ENCODE results near the gene NFATC2IP. TPM values are rescaled to one million over a fixed set of nuclear protein-coding genes. Genes with fewer than 3 reads are reported as not detected.

Gene NFATC2IP
- total and polyA plus RNA-seq, 2 of the 13 experiments (the other 11 are each of a cell fraction or from before 2014, with no cell fraction given): 32.1 to 48.5 TPM

GRCh38 chr16:28930203-28930602, 20.5 kb upstream of the NFATC2IP start:
- ChIA-PET POLR2A (no interaction called here), CTCF (ENCODE audit: low intra/inter-chr PET ratio, low total read pairs) (no interaction called here)
- DNase-seq (ENCODE audit: low spot score) (no peak), ATAC-seq (no peak), FAIRE-seq (no peak)
- H3K27me3 ChIP-seq (ENCODE audit: control insufficient read depth in 1 of 2, insufficient read depth in 2 of 2, low read length in 2 of 2): no peaks in the 10 kb centered on the region
- BruUV-seq (replicated peaks): no TSS peak
- H4K20me1 ChIP-seq (ENCODE audit: insufficient read depth, low read length): no peaks in the 10 kb centered on the region
- intact Hi-C loops (cut with micrococcal nuclease; ENCODE audit: unreplicated experiment) (no loop called here), in situ Hi-C loops (cut with HindIII; ENCODE audit: extremely low pct_ligation_motif_present, low pct_unique_long_range_greater_than_20kb) (no loop called here)
- H3K9me3 ChIP-seq (ENCODE audit: low read length): no peaks in the 10 kb centered on the region
- no peak overlapping the region for H3K9ac ChIP-seq (ENCODE audit: insufficient read depth, low read depth, low read length)
- no peaks in the 10 kb centered on the region for H3K36me3 ChIP-seq (replicated peaks in 1 of 2; ENCODE audit: control insufficient read depth in 1 of 2, insufficient read depth in 2 of 2, low read length in 2 of 2)
- peaks cover 64% of the 10 kb centered on the region for H3K4me1 ChIP-seq (ENCODE audit: insufficient read depth, low read length)
- H3K27ac ChIP-seq (ENCODE audit: extremely low read length, insufficient read depth, low read length): no peak overlapping the region
- no peak overlapping the region for H3K4me2 ChIP-seq (ENCODE audit: low read depth, low read length)
- WGBS (ENCODE audit: low lambda C conversion rate): 35% methylated on average over 3 of the region's 3 CpGs
- TF ChIP-seq, protein P1, sequence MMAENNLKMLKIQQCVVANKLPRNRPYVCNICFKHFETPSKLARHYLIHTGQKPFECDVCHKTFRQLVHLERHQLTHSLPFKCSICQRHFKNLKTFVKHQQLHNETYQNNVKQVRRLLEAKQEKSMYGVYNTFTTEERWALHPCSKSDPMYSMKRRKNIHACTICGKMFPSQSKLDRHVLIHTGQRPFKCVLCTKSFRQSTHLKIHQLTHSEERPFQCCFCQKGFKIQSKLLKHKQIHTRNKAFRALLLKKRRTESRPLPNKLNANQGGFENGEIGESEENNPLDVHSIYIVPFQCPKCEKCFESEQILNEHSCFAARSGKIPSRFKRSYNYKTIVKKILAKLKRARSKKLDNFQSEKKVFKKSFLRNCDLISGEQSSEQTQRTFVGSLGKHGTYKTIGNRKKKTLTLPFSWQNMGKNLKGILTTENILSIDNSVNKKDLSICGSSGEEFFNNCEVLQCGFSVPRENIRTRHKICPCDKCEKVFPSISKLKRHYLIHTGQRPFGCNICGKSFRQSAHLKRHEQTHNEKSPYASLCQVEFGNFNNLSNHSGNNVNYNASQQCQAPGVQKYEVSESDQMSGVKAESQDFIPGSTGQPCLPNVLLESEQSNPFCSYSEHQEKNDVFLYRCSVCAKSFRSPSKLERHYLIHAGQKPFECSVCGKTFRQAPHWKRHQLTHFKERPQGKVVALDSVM (CRISPR knock-in tag; IDR thresholded peaks at IDR 0.05): no peak
- peak; percentile 66 for TF ChIP-seq ZMYM3 (CRISPR knock-in tag; IDR thresholded peaks at IDR 0.05)
- no peak overlapping the region for H2AFZ ChIP-seq (ENCODE audit: low read length)
- H3K79me2 ChIP-seq (ENCODE audit: insufficient read depth, low read length): no peaks in the 10 kb centered on the region
- no peak overlapping the region for H3K4me3 ChIP-seq (replicated peaks in 1 of 3; ENCODE audit: insufficient read depth in 1 of 3, low read depth in 2 of 3, low read length in 3 of 3)

DNA sequence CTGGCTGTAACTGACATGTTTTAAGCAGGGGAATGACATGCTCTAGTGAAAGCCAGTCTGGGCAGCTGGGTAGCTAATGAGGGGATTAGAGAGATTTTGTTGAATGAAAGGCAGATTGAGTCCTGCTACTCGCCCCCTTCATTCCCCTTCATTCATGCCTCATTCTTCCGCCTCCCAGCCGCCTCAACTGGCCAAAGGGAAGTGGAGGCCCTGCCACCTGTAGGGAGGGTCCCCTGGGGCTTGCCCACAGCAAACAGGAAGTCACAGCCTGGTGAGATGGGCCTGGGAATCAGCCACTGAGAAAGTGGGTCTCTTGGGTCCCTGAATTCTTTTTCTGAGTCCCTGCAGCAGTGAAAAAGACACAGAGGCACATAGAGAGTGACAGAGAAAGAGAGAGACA, 20.1 kb upstream of the NFATC2IP start:
- FAIRE-seq: no peak
- Histone ChIP-seq H2AFZ (ENCODE audit: low read length) (no peak overlapping the region), H3K27me3 (ENCODE audit: control insufficient read depth in 1 of 2, insufficient read depth in 2 of 2, low read length in 2 of 2) (no peaks in the 10 kb centered on the region), H3K9ac (ENCODE audit: insufficient read depth, low read depth, low read length) (no peak overlapping the region), H4K20me1 (ENCODE audit: insufficient read depth, low read length) (no peaks in the 10 kb centered on the region), H3K36me3 (replicated peaks in 1 of 2; ENCODE audit: control insufficient read depth in 1 of 2, insufficient read depth in 2 of 2, low read length in 2 of 2) (no peaks in the 10 kb centered on the region), H3K4me2 (ENCODE audit: low read depth, low read length) (no peak overlapping the region), H3K79me2 (ENCODE audit: insufficient read depth, low read length) (no peaks in the 10 kb centered on the region), H3K9me3 (ENCODE audit: low read length) (no peaks in the 10 kb centered on the region), H3K27ac (ENCODE audit: extremely low read length, insufficient read depth, low read length) (no peak overlapping the region), H3K4me1 (ENCODE audit: insufficient read depth, low read length) (peaks cover 68% of the 10 kb centered on the region), H3K4me3 (replicated peaks in 1 of 3; ENCODE audit: insufficient read depth in 1 of 3, low read depth in 2 of 3, low read length in 3 of 3) (no peak overlapping the region)
- BruUV-seq (replicated peaks): no TSS peak
- ChIA-PET POLR2A (no interaction called here), CTCF (ENCODE audit: low intra/inter-chr PET ratio, low total read pairs) (no interaction called here)
- DNase-seq (ENCODE audit: low spot score): no peak
- in situ Hi-C loops (cut with HindIII; ENCODE audit: extremely low pct_ligation_motif_present, low pct_unique_long_range_greater_than_20kb) (no loop called here), intact Hi-C loops (cut with micrococcal nuclease; ENCODE audit: unreplicated experiment) (no loop called here)
- WGBS (ENCODE audit: low lambda C conversion rate): 56% methylated on average over 3 of the region's 3 CpGs
- TF ChIP-seq ZNF280D (CRISPR knock-in tag; IDR thresholded peaks at IDR 0.05) (no peak), DR1 (CRISPR knock-in tag; IDR thresholded peaks at IDR 0.05) (no peak)
- TF ChIP-seq, protein P2, sequence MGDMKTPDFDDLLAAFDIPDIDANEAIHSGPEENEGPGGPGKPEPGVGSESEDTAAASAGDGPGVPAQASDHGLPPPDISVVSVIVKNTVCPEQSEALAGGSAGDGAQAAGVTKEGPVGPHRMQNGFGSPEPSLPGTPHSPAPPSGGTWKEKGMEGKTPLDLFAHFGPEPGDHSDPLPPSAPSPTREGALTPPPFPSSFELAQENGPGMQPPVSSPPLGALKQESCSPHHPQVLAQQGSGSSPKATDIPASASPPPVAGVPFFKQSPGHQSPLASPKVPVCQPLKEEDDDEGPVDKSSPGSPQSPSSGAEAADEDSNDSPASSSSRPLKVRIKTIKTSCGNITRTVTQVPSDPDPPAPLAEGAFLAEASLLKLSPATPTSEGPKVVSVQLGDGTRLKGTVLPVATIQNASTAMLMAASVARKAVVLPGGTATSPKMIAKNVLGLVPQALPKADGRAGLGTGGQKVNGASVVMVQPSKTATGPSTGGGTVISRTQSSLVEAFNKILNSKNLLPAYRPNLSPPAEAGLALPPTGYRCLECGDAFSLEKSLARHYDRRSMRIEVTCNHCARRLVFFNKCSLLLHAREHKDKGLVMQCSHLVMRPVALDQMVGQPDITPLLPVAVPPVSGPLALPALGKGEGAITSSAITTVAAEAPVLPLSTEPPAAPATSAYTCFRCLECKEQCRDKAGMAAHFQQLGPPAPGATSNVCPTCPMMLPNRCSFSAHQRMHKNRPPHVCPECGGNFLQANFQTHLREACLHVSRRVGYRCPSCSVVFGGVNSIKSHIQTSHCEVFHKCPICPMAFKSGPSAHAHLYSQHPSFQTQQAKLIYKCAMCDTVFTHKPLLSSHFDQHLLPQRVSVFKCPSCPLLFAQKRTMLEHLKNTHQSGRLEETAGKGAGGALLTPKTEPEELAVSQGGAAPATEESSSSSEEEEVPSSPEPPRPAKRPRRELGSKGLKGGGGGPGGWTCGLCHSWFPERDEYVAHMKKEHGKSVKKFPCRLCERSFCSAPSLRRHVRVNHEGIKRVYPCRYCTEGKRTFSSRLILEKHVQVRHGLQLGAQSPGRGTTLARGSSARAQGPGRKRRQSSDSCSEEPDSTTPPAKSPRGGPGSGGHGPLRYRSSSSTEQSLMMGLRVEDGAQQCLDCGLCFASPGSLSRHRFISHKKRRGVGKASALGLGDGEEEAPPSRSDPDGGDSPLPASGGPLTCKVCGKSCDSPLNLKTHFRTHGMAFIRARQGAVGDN (CRISPR knock-in tag; IDR thresholded peaks at IDR 0.05): 0 out of 2 replicates have a peak, but pooled peaks have one; percentile 17
- no peak for ATAC-seq

Data from HepG2 (cell line).